IMR-90 (cell line): ENCODE data around the gene HCN3. TPM values are rescaled to one million over a fixed set of nuclear protein-coding genes. Genes with fewer than 3 reads are reported as not detected.

Experiments
- ATAC-seq: fragments of 200-7000 bp; cut with Tn5 transposase; 2 replicates; pipeline ENCODE4 v1.9.1; 2020; ENCODE audit warnings: low read depth, mild to moderate bottlenecking, moderate library complexity
- BruUV-seq: library from RNA; stranded (reverse); fragments of 400-500 nt; replicated peaks from 2 replicates; lab custom pipeline; 2021; lab: Mats Ljungman, UMichigan
- CTCF ChIA-PET: fragments of 300-600 bp; formaldehyde crosslinking; extraction: SDS; loops from one replicate; lab custom pipeline; 2021; ENCODE audit warnings: antibody characterized with exemption; lab: Yijun Ruan, JAX
- POLR2A ChIA-PET: fragments of 300-600 bp; sonication (Branson Sonifier 250); formaldehyde crosslinking; loops from one replicate; lab custom pipeline; 2022; ENCODE audit warnings: antibody characterized with exemption; ENCODE audit not compliant: unreplicated experiment; lab: Charles Lee
- DNase-seq: peaks from one replicate; pipeline ENCODE4 v3.0.0; 2013
- H2AFZ ChIP-seq: replicated peaks from 2 replicates; pipeline ENCODE3; 2013; ENCODE audit warnings: low read length, mild to moderate bottlenecking; ENCODE audit not compliant: poor library complexity
- H2AK5ac ChIP-seq: 2 replicates; pipeline ENCODE4 v1.6.1; 2013; ENCODE audit warnings: low read depth, low read length, inconsistent platforms
- H2AK9ac ChIP-seq: replicated peaks from 2 replicates; pipeline ENCODE3; 2013; ENCODE audit warnings: mild to moderate bottlenecking, low read depth, low read length, moderate library complexity; ENCODE audit not compliant: poor library complexity
- H2BK120ac ChIP-seq: 2 replicates; pipeline ENCODE4 v1.6.1; 2013; ENCODE audit warnings: low read depth, low read length, inconsistent platforms
- H2BK15ac ChIP-seq: 3 replicates; pipeline ENCODE4 v1.6.1; 2013; ENCODE audit warnings: low read depth, low read length, inconsistent platforms
- H2BK20ac ChIP-seq: 2 replicates; pipeline ENCODE4 v1.6.1; 2013; ENCODE audit warnings: low read depth, mild to moderate bottlenecking, inconsistent platforms, low read length, moderate library complexity
- H2BK5ac ChIP-seq: 2 replicates; pipeline ENCODE4 v1.6.1; 2013; ENCODE audit warnings: mild to moderate bottlenecking, low read depth, low read length, inconsistent platforms; ENCODE audit not compliant: poor library complexity, severe bottlenecking
- H3K14ac ChIP-seq: replicated peaks from 2 replicates; pipeline ENCODE4 v1.6.1; 2013; ENCODE audit warnings: low read depth, low read length, inconsistent platforms
- H3K18ac ChIP-seq: 2 replicates; pipeline ENCODE4 v1.6.1; 2013; ENCODE audit warnings: low read depth, low read length, control low read depth
- H3K23ac ChIP-seq: 2 replicates; pipeline ENCODE4 v1.6.1; 2013; ENCODE audit warnings: low read depth, low read length, inconsistent platforms
- H3K27ac ChIP-seq: 2 replicates; pipeline ENCODE4 v1.5.1; 2013; ENCODE audit warnings: mild to moderate bottlenecking, control low read depth, low read length; ENCODE audit not compliant: insufficient read depth
- H3K27me3 ChIP-seq: 2 replicates; pipeline ENCODE4 v1.6.1; 2013; ENCODE audit warnings: low read length; ENCODE audit not compliant: control insufficient read depth, insufficient read depth
- H3K36me3 ChIP-seq: 2 replicates; pipeline ENCODE4 v1.6.1; 2013; ENCODE audit warnings: low read length, mixed read lengths; ENCODE audit not compliant: control insufficient read depth, insufficient read depth
- H3K4ac ChIP-seq: 2 replicates; pipeline ENCODE4 v1.6.1; 2013; ENCODE audit warnings: low read depth, low read length, inconsistent platforms
- H3K4me1 ChIP-seq: 2 replicates; pipeline ENCODE4 v1.6.1; 2013; ENCODE audit warnings: low read length, mixed read lengths; ENCODE audit not compliant: control insufficient read depth, insufficient read depth
- H3K4me2 ChIP-seq: 2 replicates; pipeline ENCODE4 v1.6.1; 2013; ENCODE audit warnings: low read depth, mild to moderate bottlenecking, control low read depth, low read length, moderate library complexity
- H3K4me3 ChIP-seq: 2 replicates; pipeline ENCODE4 v1.5.1; 2013; ENCODE audit warnings: low read depth, mild to moderate bottlenecking, control low read depth, low read length, moderate library complexity; ENCODE audit not compliant: insufficient read depth
- H3K56ac ChIP-seq: 2 replicates; pipeline ENCODE4 v1.6.1; 2013; ENCODE audit warnings: low read length, inconsistent platforms; ENCODE audit not compliant: insufficient read depth; ENCODE audit errors: extremely low read depth
- H3K79me1 ChIP-seq, 2 experiments: 2 replicates each; pipeline ENCODE4 v1.6.1; 2013; ENCODE audit warnings: low read length in 2 of 2, inconsistent platforms in 1 of 2, low read depth in 1 of 2
- H3K9ac ChIP-seq: 2 replicates; pipeline ENCODE4 v1.6.1; 2013; ENCODE audit warnings: low read depth, low read length, control low read depth
- H3K9me1 ChIP-seq: 2 replicates; pipeline ENCODE4 v1.6.1; 2013; ENCODE audit warnings: low read length, inconsistent platforms; ENCODE audit not compliant: insufficient read depth
- H3K9me3 ChIP-seq: 2 replicates; pipeline ENCODE4 v1.6.1; 2013; ENCODE audit warnings: low read length; ENCODE audit not compliant: control insufficient read depth, insufficient read depth
- H4K20me1 ChIP-seq: 2 replicates; pipeline ENCODE4 v1.6.1; 2013; ENCODE audit warnings: low read length, inconsistent platforms; ENCODE audit not compliant: insufficient read depth
- H4K5ac ChIP-seq: 2 replicates; pipeline ENCODE4 v1.6.1; 2013; ENCODE audit warnings: mild to moderate bottlenecking, low read depth, low read length, control low read depth
- H4K8ac ChIP-seq, 2 experiments: 2 replicates each; pipeline ENCODE4 v1.6.1; 2013; ENCODE audit warnings: low read depth in 2 of 2, low read length in 2 of 2, control low read depth in 1 of 2, inconsistent platforms in 1 of 2
- H4K91ac ChIP-seq: 2 replicates; pipeline ENCODE4 v1.6.1; 2013; ENCODE audit warnings: low read depth, low read length, inconsistent platforms; ENCODE audit not compliant: insufficient read depth
- BHLHE40 ChIP-seq: fragments of 150-350 bp; IDR thresholded peaks from 2 replicates; pipeline ENCODE4 v1.6.1; 2016; ENCODE audit warnings: mild to moderate bottlenecking, low read depth, low read length
- CHD1 ChIP-seq: IDR thresholded peaks from 2 replicates; pipeline ENCODE4 v1.6.1; 2012; ENCODE audit warnings: low read depth, low read length, improper control_type of control experiment
- CTCF ChIP-seq: conservative IDR thresholded peaks from 2 replicates; pipeline ENCODE4 v1.5.1; 2012; ENCODE audit warnings: mild to moderate bottlenecking, low read depth, low read length, improper control_type of control experiment
- FOS ChIP-seq: fragments of 150-350 bp; IDR thresholded peaks from 2 replicates; pipeline ENCODE4 v1.6.1; 2016; ENCODE audit warnings: low read depth, low read length
- NFE2L2 ChIP-seq: fragments of 150-350 bp; IDR thresholded peaks from 2 replicates; pipeline ENCODE4 v1.6.1; 2016; ENCODE audit warnings: low read depth, mild to moderate bottlenecking, low read length
- WGBS, 2 experiments: methylation state at CpG; one replicate each; pipeline versions ENCODE4 v1.1.5 to v1.1.7; 2013; ENCODE audit warnings: missing lambda C conversion rate in 2 of 2; ENCODE audit not compliant: insufficient read length in 1 of 2; ENCODE audit errors: extremely low coverage in 2 of 2; 5-methylcytosine and 5-hydroxymethylcytosine counted together
- dilution Hi-C: fragments of 300-500 bp; cut with HindIII; formaldehyde crosslinking; loops from one replicate; pipeline ENCODE4 v1.14.3; 2018; ENCODE audit warnings: low sequenced_read_pairs; ENCODE audit not compliant: unreplicated experiment
- in situ Hi-C: fragments of 300-500 bp; cut with MboI; formaldehyde crosslinking; loops from 3 replicates; pipeline ENCODE4 v1.14.3; 2019; ENCODE audit warnings: low sequenced_read_pairs, inconsistent platforms, mixed read lengths
- intact Hi-C: fragments of 100-400 bp; cut with micrococcal nuclease; formaldehyde crosslinking; loops from 2 replicates; pipeline ENCODE4 v1.10.0; 2022
- polyA plus RNA-seq, 3 experiments: library from polyadenylated mRNA; depleted of rRNA; stranded (reverse); fragments of >200 nt; gene quantifications; 2 replicates each; pipeline ENCODE4 v1.2.3, GENCODE V29; 2012; ENCODE audit warnings: low replicate concordance in 1 of 3
- total RNA-seq: library from RNA; depleted of rRNA; stranded (reverse); fragments of >200 nt; gene quantifications from 2 replicates; pipeline ENCODE4 v1.2.3, GENCODE V29; 2012
- TF ChIP-seq, protein P1 (sequence below): fragments of 150-350 bp; IDR thresholded peaks from 2 replicates; pipeline ENCODE4 v1.6.1; 2017; ENCODE audit warnings: mild to moderate bottlenecking, antibody characterized with exemption, low read length, low read depth

HCN3 gene
- total and polyA plus RNA-seq, 2 of the 4 experiments (the other 2 are of a cell fraction) = 0.36 to 2.7 TPM

GRCh38 chr1:155241841-155242264 is 35.4 kb upstream of the HCN3 start:
- Histone ChIP-seq H3K36me3 (peaks cover 14% of the 10 kb centered on the region), H3K14ac (0 out of 2 replicates have a peak overlapping the region, but pooled peaks have one; percentile 3), H4K8ac (peak overlapping the region; percentile 23 to 94; a peak in 2 of 4 replicates), H3K4me2 (no peak overlapping the region), H3K79me1 (peaks cover 4 to 37% of the 10 kb centered on the region in 2 experiments; a peak in 3 of 4 replicates), H2AK9ac (peak overlapping the region; percentile 84), H3K4me1 (peaks cover 6% of the 10 kb centered on the region; the same call in 1 of the 2 replicates), H3K9me1 (peaks cover 6% of the 10 kb centered on the region), H2BK20ac (0 out of 2 replicates have a peak overlapping the region, but pooled peaks have one; percentile 64), H3K9ac (no peak overlapping the region), H3K56ac (no peak overlapping the region), H4K5ac (peak overlapping the region; percentile 28), H3K27me3 (no peaks in the 10 kb centered on the region), H4K20me1 (no peaks in the 10 kb centered on the region), H2BK120ac (no peak overlapping the region), H4K91ac (peak overlapping the region; percentile 8; the same call in 1 of the 2 replicates), H3K4ac (peak overlapping the region; percentile 5), H2AFZ (no peak overlapping the region), H2BK15ac (peak overlapping the region; percentile 44; the same call in 1 of the 3 replicates), H2BK5ac (no peak overlapping the region), H3K9me3 (no peaks in the 10 kb centered on the region), H2AK5ac (peak overlapping the region; percentile 46; the same call in 1 of the 2 replicates), H3K4me3 (no peak overlapping the region), H3K27ac (no peak overlapping the region), H3K18ac (no peak overlapping the region), H3K23ac (0 out of 2 replicates have a peak overlapping the region, but pooled peaks have one; percentile 8)
- no peak for DNase-seq
- ATAC-seq = no peak
- dilution Hi-C loops (no loop called here), in situ Hi-C loops (no loop called here), intact Hi-C loops (loop anchor here (1.0 kb wide), 1 partner anchor 34 kb away; the partner anchor contains the start of gene MTX1)
- CTCF ChIA-PET = interaction anchor here (0.5 kb wide), 1 partner anchor 66 kb away, joined by 4 read pairs; no protein-coding TSS in a partner anchor
- TF ChIP-seq CTCF (no peak), BHLHE40 (no peak), NFE2L2 (no peak), FOS (no peak), CHD1 (no peak)
- TF ChIP-seq, protein P1, sequence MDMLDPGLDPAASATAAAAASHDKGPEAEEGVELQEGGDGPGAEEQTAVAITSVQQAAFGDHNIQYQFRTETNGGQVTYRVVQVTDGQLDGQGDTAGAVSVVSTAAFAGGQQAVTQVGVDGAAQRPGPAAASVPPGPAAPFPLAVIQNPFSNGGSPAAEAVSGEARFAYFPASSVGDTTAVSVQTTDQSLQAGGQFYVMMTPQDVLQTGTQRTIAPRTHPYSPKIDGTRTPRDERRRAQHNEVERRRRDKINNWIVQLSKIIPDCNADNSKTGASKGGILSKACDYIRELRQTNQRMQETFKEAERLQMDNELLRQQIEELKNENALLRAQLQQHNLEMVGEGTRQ = no peak
- WGBS, 2 experiments = no CpG with 5 or more reads among the region's 4 CpGs
- POLR2A ChIA-PET = no interaction called here
- BruUV-seq = no TSS peak
